SJSA1 (cell line): Measurements from ENCODE around the gene EEF1E1. TPM values are rescaled to one million over a fixed set of nuclear protein-coding genes. Genes with fewer than 3 reads are reported as not detected.
A peak's percentile ranks its signal among the peaks of the same experiment; 100 is the strongest.
"Not testable (repeated sequence)": the region's sequence is repeated elsewhere in the genome, so short reads cannot be mapped to it uniquely, and the experiment has no call there.

Source experiments
- DNase-seq, 2 experiments: peaks; one replicate each; pipeline ENCODE4 v3.0.0-alpha.2; 2015 to 2020; ENCODE audit warnings: low spot score in 2 of 2, low read depth in 1 of 2
- H3K27ac ChIP-seq: fragments of 250-450 bp; sonication (Bioruptor Pico); 2 replicates; pipeline ENCODE4 v1.5.1; 2020; ENCODE audit warnings: mild to moderate bottlenecking, moderate library complexity
- H3K27me3 ChIP-seq: fragments of 250-450 bp; sonication (Bioruptor Pico); replicated peaks from 2 replicates; pipeline ENCODE4 v1.5.1; 2020; ENCODE audit warnings: mild to moderate bottlenecking, moderate library complexity
- H3K36me3 ChIP-seq: fragments of 250-450 bp; sonication (Bioruptor Pico); 2 replicates; pipeline ENCODE4 v1.5.1; 2020; ENCODE audit warnings: mild to moderate bottlenecking
- H3K4me1 ChIP-seq: fragments of 250-450 bp; sonication (Bioruptor Pico); replicated peaks from 2 replicates; pipeline ENCODE4 v1.6.1; 2021; ENCODE audit warnings: mild to moderate bottlenecking
- H3K4me3 ChIP-seq: fragments of 250-450 bp; sonication (Bioruptor Pico); 2 replicates; pipeline ENCODE4 v1.5.1; 2020; ENCODE audit warnings: mild to moderate bottlenecking
- H3K9me3 ChIP-seq: fragments of 250-450 bp; sonication (Bioruptor Pico); replicated peaks from 2 replicates; pipeline ENCODE4 v1.5.1; 2020; ENCODE audit warnings: mild to moderate bottlenecking
- total RNA-seq: library from RNA; depleted of rRNA; stranded (reverse); fragments of >200 nt; shearing (Covaris generic); gene quantifications from 2 replicates; pipeline ENCODE4 v1.2.3, GENCODE V29; 2014

Gene EEF1E1
- total RNA-seq, 1 experiment from 2014 or later: 154 TPM

GRCh38 chr6:8064638-8065518, 37.5 kb downstream of the EEF1E1 start:
- Histone ChIP-seq H3K4me3 (peak overlapping the region; percentile 69), H3K9me3 (no peaks in the 10 kb centered on the region), H3K4me1 (peaks cover 6% of the 10 kb centered on the region), H3K27ac (peak overlapping the region; percentile 77), H3K36me3 (peaks cover 10% of the 10 kb centered on the region; the same call in 1 of the 2 replicates), H3K27me3 (no peaks in the 10 kb centered on the region)
- no peak for DNase-seq

GRCh38 chr6:8063761-8064637, 38.3 kb downstream of the EEF1E1 start, which contains the start of gene BLOC1S5:
Gene BLOC1S5 (minus strand): TSS chr6:8064389. CDS start chr6:8064376, 13 bp downstream.
- H3K27me3 ChIP-seq: no peaks in the 10 kb centered on the region
- peaks cover 7% of the 10 kb centered on the region for H3K4me1 ChIP-seq
- H3K4me3 ChIP-seq: peak within 1 kb of the TSS; percentile 69
- H3K36me3 ChIP-seq: peaks cover 10% of the 10 kb centered on the region; the same call in 1 of the 2 replicates
- H3K9me3 ChIP-seq: no peaks in the 10 kb centered on the region
- peak; percentile 93 to 96 for DNase-seq
- H3K27ac ChIP-seq: peak within 1 kb of the TSS; percentile 77

GRCh38 chr6:8061736-8062135, 40.6 kb downstream of the EEF1E1 start:
- Histone ChIP-seq H3K27me3 (no peaks in the 10 kb centered on the region), H3K4me3 (no peak overlapping the region), H3K27ac (no peak overlapping the region), H3K4me1 (peaks cover 30% of the 10 kb centered on the region), H3K36me3 (peaks cover 11% of the 10 kb centered on the region; the same call in 1 of the 2 replicates), H3K9me3 (no peaks in the 10 kb centered on the region)
- no peak for DNase-seq

- no peak overlapping the region for H3K4me3 ChIP-seq
- peaks cover 14% of the 10 kb centered on the region; the same call in 1 of the 2 replicates for H3K36me3 ChIP-seq
- H3K27ac ChIP-seq: no peak overlapping the region
- H3K4me1 ChIP-seq: peaks cover 35% of the 10 kb centered on the region
- no peaks in the 10 kb centered on the region for H3K27me3 ChIP-seq
- DNase-seq: no peak
- no peaks in the 10 kb centered on the region for H3K9me3 ChIP-seq
These were observed 42.0 kb downstream of the EEF1E1 start for GRCh38 chr6:8060346-8060745.

GRCh38 chr6:8059129-8059528, 43.2 kb downstream of the EEF1E1 start:
- Histone ChIP-seq H3K27ac (no peak overlapping the region), H3K4me1 (peaks cover 29% of the 10 kb centered on the region), H3K9me3 (no peaks in the 10 kb centered on the region), H3K36me3 (peaks cover 14% of the 10 kb centered on the region; the same call in 1 of the 2 replicates), H3K27me3 (no peaks in the 10 kb centered on the region), H3K4me3 (no peak overlapping the region)
- peak in 1 of 2 experiments; percentile 30 for DNase-seq

GRCh38 chr6:8057793-8058192, 44.6 kb downstream of the EEF1E1 start:
- peaks cover 14% of the 10 kb centered on the region; the same call in 1 of the 2 replicates for H3K36me3 ChIP-seq
- no peaks in the 10 kb centered on the region for H3K27me3 ChIP-seq
- H3K4me3 ChIP-seq: no peak overlapping the region
- peak in 1 of 2 experiments; percentile 80 for DNase-seq
- H3K4me1 ChIP-seq: peaks cover 29% of the 10 kb centered on the region
- H3K9me3 ChIP-seq: no peaks in the 10 kb centered on the region
- peak overlapping the region; percentile 87 for H3K27ac ChIP-seq

- no peak overlapping the region for H3K4me3 ChIP-seq
- H3K27ac ChIP-seq: peak overlapping the region; percentile 87
- no peaks in the 10 kb centered on the region for H3K27me3 ChIP-seq
- H3K4me1 ChIP-seq: peaks cover 29% of the 10 kb centered on the region
- DNase-seq: peak in 1 of 2 experiments; percentile 70
- no peaks in the 10 kb centered on the region for H3K9me3 ChIP-seq
- peaks cover 11% of the 10 kb centered on the region; the same call in 1 of the 2 replicates for H3K36me3 ChIP-seq
These were observed 45.1 kb downstream of the EEF1E1 start for GRCh38 chr6:8057263-8057662.

GRCh38 chr6:8054276-8054675, 48.1 kb downstream of the EEF1E1 start:
- Histone ChIP-seq H3K27ac (no peak overlapping the region), H3K36me3 (0 out of 2 replicates have a peak, but pooled peaks cover 4% of the 10 kb centered on the region), H3K9me3 (no peaks in the 10 kb centered on the region), H3K4me1 (peaks cover 29% of the 10 kb centered on the region), H3K27me3 (no peaks in the 10 kb centered on the region), H3K4me3 (no peak overlapping the region)
- DNase-seq: no peak

GRCh38 chr6:8047541-8048292, 54.6 kb downstream of the EEF1E1 start:
- H3K4me1 ChIP-seq: peaks cover 9% of the 10 kb centered on the region
- H3K27ac ChIP-seq: peak overlapping the region; percentile 45
- H3K36me3 ChIP-seq: no peaks in the 10 kb centered on the region; the same call in 1 of the 2 replicates
- no peaks in the 10 kb centered on the region for H3K27me3 ChIP-seq
- DNase-seq: peak in 1 of 2 experiments; percentile 45
- H3K9me3 ChIP-seq: no peaks in the 10 kb centered on the region
- H3K4me3 ChIP-seq: no peak overlapping the region

- H3K27me3 ChIP-seq, H3K36me3 ChIP-seq, DNase-seq, H3K27ac ChIP-seq, H3K4me3 ChIP-seq, H3K9me3 ChIP-seq: not testable (repeated sequence)
- peaks cover 15% of the 10 kb centered on the region for H3K4me1 ChIP-seq
These were observed 56.6 kb downstream of the EEF1E1 start for GRCh38 chr6:8045769-8046168.

- no peak for DNase-seq
- Histone ChIP-seq H3K36me3 (peaks cover 11% of the 10 kb centered on the region), H3K27me3 (no peaks in the 10 kb centered on the region), H3K9me3 (no peaks in the 10 kb centered on the region), H3K4me1 (peaks cover 15% of the 10 kb centered on the region), H3K27ac (no peak overlapping the region), H3K4me3 (no peak overlapping the region)
These were observed 59.1 kb downstream of the EEF1E1 start for GRCh38 chr6:8043221-8043620.

- no peaks in the 10 kb centered on the region for H3K27me3 ChIP-seq
- H3K4me3 ChIP-seq: no peak overlapping the region
- no peak overlapping the region for H3K27ac ChIP-seq
- H3K4me1 ChIP-seq: peaks cover 8% of the 10 kb centered on the region; the same call in 1 of the 2 replicates
- H3K9me3 ChIP-seq: no peaks in the 10 kb centered on the region
- DNase-seq: no peak
- peaks cover 11% of the 10 kb centered on the region for H3K36me3 ChIP-seq
These were observed 60.3 kb downstream of the EEF1E1 start for GRCh38 chr6:8041913-8042583.
